GM21360 (cell line): ENCODE data around the gene SLC12A4.
"Not testable (repeated sequence)": the region's sequence is repeated elsewhere in the genome, so short reads cannot be mapped to it uniquely, and the experiment has no call there.

Experiments used
- ATAC-seq: cut with Tn5 transposase; IDR thresholded peaks from one replicate; pipeline ENCODE4 v1.9.1; 2021; ENCODE audit warnings: mild to moderate bottlenecking, moderate library complexity; ENCODE audit not compliant: unreplicated experiment

SLC12A4 gene

DNA sequence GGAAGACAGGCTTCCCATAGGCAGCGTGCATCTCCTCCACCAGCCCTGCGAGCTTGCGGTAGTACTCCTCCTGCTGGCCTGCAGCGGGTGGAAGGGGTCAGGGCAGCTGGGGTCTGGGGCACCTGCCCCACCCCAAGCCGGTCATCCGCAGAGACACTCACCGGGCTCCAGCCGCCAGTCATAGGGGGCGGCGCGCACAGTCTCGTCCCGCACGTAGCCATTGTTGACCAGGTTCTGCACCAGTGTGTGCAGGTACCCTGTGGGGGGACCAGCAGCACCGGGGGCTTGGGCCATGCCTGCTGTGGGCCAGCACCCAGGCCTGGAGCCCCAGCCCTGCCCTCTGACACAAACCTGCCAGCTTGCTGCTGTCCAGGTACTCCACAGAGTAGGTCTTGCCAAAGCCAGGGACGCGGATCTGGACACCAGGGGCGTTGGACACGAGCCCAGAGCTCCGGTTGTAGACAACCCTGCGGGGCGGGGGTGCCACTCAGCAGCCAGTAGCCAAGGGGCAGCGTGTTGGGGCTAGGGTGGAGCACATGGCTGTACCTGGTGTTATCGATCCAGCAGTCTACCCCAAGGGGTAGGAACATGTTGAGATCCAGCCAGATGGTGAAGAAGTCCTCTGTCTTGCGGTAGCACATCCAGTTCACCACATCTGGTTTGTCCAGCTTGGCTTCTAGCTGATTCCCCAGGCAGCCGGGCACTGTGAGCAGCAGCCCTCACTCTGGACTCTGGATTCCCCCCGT lies 25.8 kb downstream of the SLC12A4 start:
- no peak for ATAC-seq

DNA sequence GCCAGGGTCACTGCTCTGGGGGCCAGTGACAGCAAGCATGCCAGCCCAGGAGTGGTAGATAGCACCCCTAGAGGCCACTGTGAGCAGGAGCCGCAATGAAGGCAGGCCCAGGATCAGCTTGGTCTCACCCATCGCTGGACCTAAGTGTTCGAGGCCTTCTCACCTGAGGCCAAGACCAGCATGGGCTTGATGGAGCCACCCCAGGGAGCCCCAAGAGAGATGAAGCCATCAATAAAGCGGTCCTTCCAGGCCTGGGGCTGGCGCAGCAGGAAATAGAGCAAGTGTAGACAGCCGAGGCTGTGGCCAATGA lies 26.3 kb downstream of the SLC12A4 start:
- no peak for ATAC-seq

DNA sequence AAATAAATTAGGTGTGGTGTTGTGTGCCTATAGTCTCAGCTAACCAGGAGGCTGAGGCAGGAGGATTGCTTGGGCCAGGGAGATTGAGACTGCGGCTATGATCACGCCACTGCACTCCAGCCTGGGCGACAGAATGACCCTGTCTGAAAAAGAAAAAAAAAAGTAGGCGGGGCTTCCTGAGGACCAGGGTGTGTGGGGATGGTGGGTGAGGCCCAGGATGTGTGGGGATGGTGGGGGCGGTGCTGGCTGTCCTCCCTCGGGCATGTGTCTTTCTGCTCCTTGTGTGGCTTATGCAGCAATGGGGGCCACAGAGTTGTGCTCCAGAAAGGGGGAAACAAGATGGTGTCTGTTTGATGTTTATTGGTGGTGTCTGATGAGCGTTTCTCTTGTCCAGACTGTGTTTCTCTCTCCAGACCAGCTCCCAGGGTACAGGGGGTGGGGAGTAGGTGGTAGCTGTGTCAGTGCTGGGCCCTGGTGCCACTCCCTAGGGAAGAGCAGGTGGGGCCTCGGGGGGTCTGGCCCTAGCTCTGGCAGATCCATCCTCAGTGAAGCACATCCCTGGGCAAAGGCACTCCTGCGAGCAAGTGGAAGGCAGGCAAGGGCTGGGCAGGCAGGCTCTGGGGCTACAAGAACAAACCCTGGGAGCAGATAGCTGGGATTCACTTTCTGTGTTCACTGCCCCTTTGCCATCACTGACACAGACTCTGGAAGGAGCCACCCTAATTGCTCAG lies 26.8 kb downstream of the SLC12A4 start:
- no peak for ATAC-seq

DNA sequence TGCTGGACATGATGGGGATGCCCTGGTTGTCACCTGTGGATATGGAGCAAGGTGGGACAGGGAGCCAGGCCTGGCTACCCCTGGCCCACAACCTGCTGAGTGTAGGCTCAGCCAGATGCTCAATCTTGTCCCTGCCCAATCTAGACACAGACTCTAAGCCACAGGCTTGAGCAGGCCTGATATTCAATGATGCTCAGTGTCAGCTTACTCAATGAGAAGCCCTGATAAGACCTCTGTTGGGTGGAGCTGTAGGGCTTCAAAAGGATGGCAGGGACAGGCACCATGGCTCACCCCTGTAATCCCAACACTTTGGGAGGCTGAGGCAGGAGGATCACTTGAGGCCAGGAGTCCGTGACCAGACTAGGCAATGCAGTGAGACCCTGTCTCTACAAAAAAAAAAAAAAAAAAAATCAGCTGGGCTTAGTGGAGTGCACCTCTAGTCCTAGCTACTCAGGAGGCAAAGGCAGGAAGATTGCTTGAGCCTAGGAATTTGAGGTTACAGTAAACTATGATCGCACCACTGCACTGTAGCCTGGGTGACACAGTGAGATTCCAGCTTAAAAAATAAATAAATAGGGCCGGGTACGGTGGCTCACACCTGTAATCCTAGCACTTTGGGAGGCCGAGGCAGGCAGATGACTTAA lies 27.9 kb downstream of the SLC12A4 start:
- no peak for ATAC-seq

DNA sequence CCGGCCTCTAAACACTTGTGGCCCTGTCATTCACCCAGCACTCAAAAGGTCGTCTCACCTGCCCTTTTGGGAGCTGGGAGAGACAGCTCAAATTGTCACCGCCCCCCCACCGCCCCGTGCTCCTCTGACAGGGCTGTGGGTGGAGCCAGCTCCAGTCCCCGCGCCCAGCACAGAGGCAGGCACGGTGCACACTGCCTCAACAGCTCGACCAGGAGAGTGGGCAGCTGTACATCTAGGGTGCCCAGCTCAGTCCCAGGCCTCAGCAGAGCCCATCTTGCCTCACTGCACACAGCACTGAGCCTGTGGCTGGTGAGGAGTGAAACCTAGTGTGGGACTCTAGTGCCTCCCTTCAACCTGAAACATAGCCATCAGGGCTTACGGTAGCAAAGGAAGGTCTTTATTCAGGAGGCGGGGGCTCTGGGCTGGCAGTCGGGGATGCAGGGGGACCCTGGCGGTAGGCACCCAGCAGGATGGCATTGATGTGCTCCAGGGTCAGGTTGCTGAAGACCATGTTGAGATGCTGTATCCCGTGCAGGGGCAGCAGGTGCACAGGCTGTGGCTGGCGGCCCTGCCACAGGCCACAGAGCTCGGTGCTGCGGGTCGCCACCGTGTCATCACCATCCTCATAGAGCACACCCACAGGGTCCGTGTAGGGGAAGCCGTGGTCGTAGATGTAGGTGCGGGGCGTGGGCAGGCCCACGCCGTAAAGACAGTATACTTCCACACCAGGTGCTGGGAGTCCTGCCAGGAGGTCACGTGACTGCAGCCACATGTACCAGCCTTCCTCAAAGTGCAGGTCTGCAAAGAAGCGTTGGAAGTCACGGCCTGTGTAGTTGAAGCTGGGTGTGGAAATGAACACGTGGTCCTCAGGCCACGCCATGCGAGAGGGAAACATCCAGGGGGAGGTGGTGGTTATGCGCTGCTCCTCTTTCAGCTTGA lies 28.7 kb downstream of the SLC12A4 start:
- no peak for ATAC-seq

DNA sequence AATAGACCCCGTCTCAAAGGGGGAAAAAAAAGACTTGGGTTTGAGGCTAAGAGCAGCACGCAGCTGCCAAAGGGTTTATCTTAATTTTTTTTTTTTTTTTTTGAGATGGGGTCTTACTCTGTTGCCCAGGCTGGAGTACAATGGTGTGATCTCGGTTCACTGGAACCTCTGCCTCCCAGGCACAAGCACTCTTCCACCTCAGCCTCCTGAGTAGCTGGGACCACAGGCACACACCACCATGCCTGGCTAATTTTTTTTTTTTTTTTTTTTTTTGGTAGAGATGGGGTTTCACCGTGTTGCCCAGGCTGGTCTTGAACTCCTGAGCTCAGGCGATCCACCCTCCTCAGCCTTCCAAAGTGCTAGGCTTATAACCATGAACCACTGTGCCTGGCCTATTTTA lies 30.7 kb downstream of the SLC12A4 start:
- not testable (repeated sequence) for ATAC-seq

DNA sequence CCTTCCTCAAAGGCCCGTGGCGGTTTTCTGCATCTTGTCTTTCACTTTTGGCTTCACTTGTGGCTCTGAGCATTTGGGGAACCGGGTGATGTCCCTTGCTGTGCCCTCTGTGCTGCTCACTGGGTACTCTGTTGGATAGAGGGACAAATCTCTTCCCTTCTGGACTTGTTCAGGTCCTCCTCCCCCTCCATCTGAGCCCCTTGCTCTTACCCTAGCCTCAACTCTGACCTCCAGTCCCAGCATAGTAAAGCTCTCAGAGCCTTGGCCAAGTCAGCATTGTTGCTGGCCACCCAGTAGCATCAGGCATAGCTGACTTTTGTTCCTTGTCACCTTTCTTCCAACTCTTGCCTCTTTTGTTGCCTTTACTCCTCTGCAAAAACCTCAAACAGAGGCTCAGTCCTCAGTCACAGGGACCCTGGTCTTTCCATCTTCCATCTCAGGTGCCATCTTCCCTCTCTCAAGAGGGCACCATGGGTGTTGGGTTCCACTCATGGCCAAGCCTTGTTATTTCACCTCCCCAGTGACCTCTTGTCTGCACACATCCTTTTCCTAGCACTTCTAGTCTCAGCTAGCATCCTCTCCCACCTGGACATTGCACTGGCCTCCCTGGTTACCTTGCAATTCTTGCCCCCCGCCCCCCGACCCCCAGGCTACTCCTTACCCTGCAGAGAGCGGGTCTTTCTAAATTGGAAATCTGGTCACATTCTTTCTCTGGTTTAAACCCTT lies 31.4 kb downstream of the SLC12A4 start:
- ATAC-seq = peak; percentile 46

DNA sequence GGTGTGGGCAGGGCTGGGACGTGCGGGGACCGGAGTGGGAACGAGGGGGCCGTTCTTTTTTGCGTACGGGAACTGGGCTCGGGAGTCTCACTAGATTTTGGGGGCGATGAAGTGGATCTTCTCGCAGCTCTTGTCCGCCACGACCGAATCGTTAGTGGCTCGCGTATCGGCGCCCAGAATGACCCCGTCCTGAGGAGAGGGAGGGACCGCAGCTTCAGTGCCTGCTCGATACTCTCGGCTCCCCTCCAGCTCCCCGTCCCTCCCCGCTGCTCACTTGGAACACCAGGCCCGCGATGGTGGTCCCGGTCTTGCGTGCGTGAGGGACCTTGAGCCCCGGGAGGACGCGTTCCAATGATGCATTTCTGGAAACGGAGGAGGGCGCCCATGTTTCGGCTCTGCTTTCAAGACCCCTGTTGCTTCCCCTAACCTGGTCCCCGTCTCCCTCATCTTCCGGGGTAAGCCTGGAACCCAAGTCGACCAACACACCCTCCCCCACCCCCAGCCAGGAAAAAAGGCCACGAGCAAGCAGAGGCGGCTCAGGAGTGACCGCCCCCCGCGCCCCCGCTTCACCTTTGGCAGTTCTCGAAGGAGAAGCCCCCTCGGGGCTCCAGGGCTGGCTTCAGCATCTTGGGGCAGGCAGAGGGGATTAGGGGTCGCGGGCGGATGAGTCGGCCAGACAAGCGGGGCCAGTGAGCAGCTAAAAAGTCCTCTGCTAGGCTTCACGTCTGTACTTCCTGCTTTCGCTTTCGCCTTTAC lies 32.1 kb downstream of the SLC12A4 start, which contains the start of gene PSMB10:
TSS of gene PSMB10 (minus strand) at position 727 of the 756 bp plus-strand sequence. CDS start at position 626, 101 bp downstream.
- peak; percentile 2 for ATAC-seq

DNA sequence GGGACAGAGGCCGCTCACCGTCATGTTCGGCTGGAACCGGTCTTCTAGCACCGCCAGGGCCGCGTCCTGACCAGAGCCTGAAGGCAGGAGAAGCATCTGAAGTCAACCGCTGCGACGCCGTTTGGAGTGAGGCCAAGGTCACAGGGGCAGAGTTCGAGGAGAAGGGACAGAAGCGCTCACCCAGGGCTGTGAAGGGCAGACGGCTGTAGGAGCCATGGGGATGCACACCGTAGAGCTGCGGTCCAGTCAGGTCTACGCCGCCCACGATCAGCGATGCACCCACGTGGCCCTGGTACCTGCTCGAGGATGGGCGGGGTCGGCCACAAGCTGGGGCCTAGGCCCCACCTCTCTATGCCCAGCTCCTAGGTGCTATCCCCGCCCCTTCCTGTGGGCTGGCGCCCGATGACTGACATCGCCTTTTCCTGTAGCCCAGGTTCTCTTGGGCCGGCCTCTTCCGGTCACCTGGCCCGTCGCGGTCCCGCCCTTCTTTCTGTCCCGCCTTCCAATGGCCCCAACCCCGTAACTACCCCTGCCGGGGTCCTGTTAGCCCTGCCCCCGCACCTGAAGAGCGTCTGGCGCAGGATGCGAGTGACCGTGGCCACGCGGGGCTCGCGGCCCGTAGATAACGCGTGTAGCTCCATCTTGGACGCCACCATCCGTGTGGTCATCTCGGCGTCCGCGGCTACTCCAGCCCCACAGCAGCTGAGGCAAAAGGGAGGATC lies 32.9 kb downstream of the SLC12A4 start:
- ATAC-seq = peak; percentile 83

DNA sequence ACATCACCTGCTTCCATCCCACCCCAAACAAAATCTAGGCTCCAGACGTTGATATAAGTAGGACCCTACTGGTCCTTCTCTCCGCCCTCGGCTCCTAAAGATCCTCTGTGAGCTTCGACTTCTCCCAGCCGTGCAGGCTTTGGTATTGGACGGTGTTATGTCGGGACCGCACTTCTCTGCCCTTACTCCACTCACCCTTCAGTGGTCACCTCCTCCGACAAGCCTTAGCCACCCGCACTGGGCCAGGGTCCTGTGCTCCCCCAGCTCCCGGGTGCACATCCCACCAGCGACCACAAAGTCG lies 33.4 kb downstream of the SLC12A4 start:
- ATAC-seq = no peak

DNA sequence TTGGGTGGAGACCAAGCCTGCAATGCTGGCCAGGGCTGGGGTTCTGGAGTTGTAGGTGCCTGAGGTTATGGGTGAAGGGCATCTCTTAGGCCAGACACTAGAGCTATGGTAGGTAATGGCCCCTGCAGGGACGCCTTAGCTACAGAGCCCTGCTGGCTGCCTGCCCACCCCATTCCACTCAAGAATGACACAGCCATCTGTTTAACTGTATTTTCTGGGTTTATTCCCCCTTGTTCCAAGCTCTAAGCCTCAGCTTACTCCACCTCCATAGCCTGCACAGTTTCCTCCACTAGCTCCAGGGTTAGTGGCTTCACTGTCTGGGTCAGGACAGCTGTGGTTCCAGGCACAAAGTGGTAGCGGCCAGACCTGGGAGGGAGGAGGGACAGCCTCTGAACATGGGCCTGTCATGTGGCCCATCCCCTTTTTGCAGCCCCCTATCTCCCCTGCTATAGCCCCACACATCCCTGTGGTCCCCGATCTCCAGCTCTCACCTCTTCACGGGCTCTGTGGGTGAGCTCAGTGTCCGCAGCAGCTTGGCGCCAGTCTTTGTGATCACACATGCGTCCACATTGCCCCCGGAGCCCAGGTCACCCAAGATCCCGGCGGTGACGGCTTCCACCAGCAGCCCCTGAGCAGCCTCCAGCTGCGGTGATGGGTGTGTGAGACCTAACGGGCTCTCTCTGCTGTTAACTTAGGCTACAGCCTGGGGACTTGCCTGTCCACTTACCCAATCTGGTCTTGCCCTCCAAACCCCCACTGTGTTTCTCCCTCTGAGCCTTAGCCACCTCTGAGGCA lies 33.9 kb downstream of the SLC12A4 start:
- no peak for ATAC-seq

DNA sequence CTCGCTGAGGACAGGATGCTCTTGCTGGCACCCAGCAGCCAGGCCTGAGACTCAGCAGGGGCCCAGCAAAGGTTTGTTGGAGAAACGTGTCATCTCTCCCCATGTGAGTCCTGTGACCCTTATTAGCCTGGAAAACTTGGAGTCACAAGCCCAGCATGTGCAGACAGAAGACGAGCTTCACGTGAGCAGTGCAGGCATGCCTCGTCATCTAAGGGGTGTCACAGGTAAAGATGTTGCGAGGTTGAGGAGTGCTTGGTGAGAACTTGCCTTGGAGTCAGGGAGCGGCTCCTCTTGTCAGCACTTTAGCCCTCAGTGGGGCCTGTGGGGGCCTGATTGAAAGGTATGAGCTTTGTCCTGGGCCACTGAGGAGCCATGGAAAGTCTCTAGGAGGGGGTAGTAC lies 34.6 kb downstream of the SLC12A4 start:
- no peak for ATAC-seq

DNA sequence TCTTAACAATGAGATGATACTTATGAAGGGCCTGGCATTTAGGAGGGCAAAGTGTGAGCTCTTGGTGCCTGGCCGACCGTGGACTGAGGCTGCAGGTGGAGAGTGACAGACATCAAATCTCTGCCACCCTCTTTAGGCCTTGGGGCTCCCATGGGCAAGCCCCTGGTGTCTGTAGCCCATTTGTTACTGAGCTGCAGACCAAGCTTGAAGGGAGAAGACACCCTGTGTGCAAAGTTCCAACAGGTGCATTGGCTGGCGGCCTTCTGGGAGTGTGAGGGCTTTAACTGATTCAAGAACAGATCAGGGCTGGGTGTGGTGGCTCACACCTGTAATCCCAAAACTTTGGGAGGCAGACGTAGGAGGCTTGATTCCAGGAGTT lies 36.0 kb downstream of the SLC12A4 start:
- no peak for ATAC-seq

DNA sequence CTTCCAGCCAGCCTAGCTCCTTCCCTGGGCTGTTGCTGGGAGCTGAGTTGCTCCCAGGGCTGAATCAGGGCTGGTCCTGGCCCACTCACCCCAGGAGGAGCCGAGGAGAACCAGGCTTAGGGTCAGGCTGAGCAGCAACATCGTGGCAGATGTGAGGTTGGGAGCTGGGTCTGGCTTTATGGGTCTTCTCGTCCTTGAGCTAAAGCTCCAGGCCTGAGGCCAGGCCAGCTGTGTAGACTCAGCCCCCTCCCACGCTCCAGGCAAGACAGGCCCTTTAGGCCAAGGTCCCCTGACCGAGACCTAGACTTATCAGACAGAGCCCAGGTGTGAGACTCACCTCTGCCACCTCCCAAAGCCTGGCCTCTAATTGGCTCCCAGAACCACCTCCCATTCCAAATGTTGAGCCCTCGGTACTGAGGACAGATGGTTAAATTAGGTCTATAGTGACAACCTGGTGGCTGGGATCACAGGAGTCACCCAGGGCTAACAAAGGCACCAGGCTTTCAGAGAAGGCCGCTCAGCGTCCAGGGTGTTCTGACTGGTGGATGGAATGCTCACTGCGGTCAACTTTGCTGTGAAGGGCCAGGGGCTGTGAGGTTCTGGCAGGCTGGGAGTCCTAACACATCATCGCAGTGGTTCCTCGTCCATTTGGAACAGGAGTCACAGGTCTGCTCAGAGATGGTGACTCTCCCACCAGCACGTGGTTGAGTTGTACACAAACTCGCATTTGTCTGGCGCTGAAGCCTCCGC lies 36.5 kb downstream of the SLC12A4 start, which contains the start of gene CTRL:
TSS of gene CTRL (minus strand) at position 151 of the 750 bp plus-strand sequence. CDS start at position 141, 10 bp downstream.
- no peak for ATAC-seq

DNA sequence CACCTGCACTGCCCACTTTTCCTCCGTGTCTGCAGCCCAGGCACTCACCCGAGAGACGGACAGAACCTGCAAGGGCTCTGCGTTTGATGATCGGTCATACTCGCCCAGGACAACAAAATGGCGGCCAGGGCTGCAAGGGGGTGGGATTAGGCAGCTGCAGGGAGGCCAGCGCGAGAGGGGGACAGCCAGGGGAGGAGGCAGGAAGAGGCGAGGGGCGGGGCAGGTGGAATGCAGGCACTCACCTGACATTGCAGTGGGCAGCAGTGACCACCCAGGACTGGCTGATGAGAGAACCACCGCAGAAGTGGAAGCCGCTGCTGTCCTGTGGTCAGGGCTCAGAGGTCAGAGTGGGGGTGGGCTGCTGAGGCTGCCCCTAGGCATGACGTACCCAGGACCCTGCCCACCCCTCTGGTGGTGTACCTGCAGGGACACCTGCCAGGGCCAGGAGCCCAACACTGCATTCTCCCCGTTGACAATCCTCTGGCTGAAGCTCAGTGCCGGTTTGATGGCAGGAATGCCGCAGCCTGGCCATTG lies 37.7 kb downstream of the SLC12A4 start:
- ATAC-seq = no peak

DNA sequence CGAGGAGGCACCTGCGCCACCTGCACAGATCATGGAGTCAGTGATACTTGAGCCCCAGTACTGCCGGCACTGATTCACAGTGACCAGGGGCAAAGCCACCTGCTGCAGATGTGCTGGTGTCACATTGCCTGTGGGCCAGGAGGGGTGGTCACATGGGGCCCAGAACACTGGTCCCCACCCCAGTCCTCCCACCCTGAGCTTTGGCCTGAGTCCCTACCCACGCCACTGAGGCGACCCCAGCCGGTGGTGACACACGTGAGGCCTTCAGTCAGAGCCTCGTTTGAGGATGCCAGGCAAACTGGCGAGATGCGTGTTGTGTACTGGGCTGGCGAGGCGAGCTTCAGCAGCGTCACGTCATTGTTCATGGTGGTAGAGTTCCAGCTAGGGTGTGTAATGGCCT lies 38.2 kb downstream of the SLC12A4 start:
- no peak for ATAC-seq
